ENCODE data around the gene MACC1.

Gene MACC1

GRCh38 chr7:20229646-20230500 lies 12.7 kb upstream of the MACC1 start:
- no peak for DNase-seq (ENCODE audit: low spot score)

DNA sequence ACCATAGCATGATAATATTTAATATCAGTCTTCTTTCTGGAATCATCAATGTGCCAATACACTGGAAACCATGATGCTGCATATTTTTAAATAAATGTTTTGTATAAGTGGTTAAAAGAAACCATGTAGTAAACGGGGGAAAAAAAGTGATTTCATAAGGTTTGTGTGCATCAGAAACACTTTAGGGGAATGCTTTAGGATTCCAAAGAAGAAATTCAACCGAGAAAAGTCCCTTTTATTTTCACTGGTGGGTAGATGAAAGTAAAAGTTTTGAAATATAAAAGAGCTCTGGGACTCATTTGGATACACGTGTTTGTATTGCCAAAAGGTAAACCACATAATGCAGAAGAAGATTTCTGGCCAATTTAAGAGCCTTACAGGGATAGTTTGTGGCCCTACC lies 11.9 kb upstream of the MACC1 start:
- no peak for DNase-seq (ENCODE audit: low spot score)

DNA sequence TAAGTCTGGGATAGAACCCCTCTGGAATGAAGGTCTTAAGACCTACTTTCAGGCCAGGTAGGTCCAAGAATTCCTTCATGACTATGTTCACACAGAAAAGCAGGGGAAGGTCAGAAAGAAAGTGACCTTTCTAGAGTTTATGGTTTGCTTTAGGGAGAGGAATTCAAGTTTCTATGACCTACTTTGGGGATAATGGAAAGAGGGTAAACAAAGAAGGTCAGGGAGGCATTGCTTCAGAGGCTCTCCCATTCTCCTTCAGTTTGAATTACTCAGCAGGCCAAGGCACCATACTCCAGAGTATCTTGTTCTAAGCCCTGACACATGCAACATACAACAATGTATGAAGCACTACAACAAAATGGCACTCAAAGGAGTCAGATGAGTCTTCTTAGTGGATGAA lies 11.5 kb upstream of the MACC1 start:
- no peak for DNase-seq (ENCODE audit: low spot score)

GRCh38 chr7:20227291-20227795 lies 10.2 kb upstream of the MACC1 start:
- DNase-seq (ENCODE audit: low spot score): no peak

- DNase-seq (ENCODE audit: low spot score): no peak
Measured at GRCh38 chr7:20226860-20227259, 9.7 kb upstream of the MACC1 start.

- DNase-seq (ENCODE audit: low spot score): no peak
Measured at GRCh38 chr7:20225384-20225783, 8.2 kb upstream of the MACC1 start.

DNA sequence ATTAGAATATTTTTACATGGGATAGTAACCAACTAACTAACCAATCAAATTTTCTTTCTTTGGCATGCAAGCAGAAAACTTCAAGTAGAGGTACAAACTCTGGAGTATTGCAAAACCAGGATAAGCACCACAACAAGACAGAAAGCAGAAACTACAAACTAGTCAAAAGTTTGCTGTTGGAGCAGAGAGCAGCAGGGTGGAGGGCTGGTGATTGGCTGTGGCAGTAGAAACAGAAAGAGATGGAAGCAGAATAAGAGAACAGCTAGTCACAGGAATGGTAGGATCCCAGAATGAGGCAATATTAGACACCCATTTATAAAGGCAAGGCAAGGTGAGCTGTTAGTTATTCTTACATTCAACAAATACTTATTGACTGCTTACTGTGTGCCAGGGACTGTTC lies 6.8 kb upstream of the MACC1 start:
- no peak for DNase-seq (ENCODE audit: low spot score)

DNA sequence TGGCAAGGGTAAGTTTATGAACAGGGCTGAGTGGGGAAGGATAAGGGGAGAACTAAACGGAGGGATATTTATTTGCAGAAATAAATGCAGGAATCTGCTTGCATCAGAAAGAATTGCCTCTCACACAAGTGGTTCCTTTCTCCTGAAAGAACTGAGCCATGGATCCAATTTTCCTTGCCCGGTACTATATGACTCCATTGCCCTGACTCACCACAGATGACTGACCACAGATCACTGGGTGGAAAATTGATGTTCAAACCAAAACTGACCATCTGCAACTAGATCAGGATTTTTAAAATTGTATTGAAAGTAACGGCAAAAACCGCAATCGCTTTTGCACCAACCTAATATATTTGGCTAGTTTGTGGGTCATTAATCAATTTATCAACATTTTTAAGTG lies 6.2 kb upstream of the MACC1 start:
- no peak for DNase-seq (ENCODE audit: low spot score)

DNA sequence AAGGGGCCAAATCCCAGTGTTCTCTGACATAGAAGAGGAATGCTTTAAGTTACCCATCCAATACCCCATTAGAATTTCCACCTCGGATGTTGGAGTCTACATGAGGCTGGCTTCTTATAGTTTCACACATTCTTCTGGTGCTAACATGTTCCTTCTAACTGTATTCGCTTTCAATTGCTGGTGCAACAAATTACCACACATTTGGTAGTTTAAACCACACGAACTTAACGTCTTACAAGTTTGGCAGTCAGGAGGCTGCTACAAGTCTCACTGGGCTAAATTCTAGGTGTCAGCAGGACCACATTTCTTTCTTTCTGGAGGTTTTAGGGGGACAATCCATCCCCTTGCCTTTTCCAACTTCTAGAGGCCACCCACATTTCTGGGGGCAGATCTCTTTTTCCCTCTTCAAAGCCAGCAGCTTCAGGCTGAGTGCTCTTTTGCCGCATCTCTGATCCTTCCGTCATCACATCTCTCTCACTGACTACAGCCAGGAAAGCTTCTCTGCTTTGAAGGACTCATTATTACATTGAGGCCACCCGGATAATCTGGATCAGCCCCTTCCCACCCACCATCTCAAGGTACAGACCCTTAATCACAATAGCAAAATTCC lies 5.1 kb upstream of the MACC1 start:
- DNase-seq (ENCODE audit: low spot score): no peak

DNA sequence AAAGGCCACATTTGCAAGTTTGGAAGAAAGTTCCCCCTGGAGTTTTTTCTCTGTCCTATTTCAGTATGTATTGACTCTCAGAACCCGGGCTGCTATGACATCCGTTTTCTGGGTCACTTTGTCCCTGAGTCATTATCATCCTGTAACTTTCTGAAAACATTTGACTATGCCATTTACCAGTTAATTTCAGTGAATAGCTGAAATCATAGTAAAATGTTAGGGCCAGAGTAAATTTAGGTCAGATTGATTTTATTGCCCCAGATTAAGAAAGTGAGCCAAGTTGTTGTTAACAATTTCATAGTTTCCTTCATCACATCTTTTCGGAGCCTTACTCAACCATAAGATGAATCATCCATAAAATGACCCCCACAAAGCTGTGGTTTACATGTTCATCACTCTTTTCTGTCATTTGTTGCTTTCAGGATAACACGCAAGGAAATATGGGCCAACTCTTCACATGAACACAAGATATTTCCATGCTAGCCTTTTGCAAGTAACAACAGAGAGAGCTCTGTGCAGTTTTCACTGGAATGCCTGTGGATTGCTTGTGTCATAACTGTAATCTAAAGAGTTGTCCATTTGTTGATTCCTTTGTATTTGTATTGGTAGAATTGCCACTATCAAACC lies 3.9 kb upstream of the MACC1 start:
- no peak for DNase-seq (ENCODE audit: low spot score)

- DNase-seq (ENCODE audit: low spot score): no peak
Measured at GRCh38 chr7:20220293-20220761, 3.1 kb upstream of the MACC1 start.

GRCh38 chr7:20219446-20220292 lies 2.5 kb upstream of the MACC1 start:
- no peak for DNase-seq (ENCODE audit: low spot score)

DNA sequence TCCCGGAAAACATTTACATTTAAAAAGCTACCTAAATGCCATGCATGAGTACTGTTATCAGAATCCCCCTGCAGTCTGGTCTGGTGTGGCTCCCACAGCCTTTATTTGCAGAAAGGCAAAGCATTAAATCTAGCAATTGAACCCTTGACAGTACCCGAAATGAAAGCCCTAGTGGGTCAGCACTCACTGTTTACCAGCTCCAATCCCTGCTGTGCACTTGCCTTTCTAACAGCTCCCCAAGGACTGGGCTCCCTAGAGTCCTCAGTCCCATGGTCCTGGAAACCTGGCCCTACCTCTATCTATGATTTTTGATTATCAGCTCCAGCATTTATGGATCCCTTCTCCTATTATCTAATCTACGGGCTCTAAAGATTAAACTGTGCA lies 1.9 kb upstream of the MACC1 start:
- no peak for DNase-seq (ENCODE audit: low spot score)

- no peak for DNase-seq (ENCODE audit: low spot score)
Measured at GRCh38 chr7:20218279-20218678, 1.1 kb upstream of the MACC1 start.

DNA sequence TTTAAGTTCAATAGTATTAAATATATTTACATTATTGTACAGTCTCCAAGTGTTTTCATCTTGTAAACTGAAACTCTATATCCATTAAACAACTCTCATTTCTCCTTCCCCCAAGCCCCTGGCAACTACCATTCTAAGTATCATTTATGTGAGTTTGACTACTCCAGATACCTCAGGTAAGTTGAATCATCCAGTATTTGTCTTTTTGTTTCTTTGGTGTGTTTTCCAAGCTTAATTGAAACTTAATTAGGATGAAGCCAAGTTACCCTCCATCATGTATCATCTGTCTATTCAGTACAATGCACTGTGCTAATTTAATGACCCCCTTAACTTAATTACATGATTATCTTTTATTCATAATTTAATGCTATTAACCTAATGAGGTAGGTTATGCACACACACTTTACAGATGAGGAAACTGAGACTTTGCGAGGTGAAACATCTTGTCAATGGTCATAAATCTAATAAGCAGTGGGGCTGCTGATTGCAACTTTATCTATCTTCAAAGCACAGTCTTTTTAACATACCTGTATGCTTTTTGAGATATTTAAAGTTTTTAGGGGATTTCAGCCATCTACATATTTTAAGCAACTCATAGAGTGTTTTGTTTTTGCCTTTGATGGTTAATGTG lies 663 bp downstream of the MACC1 start:
- no peak for DNase-seq (ENCODE audit: low spot score)

DNA sequence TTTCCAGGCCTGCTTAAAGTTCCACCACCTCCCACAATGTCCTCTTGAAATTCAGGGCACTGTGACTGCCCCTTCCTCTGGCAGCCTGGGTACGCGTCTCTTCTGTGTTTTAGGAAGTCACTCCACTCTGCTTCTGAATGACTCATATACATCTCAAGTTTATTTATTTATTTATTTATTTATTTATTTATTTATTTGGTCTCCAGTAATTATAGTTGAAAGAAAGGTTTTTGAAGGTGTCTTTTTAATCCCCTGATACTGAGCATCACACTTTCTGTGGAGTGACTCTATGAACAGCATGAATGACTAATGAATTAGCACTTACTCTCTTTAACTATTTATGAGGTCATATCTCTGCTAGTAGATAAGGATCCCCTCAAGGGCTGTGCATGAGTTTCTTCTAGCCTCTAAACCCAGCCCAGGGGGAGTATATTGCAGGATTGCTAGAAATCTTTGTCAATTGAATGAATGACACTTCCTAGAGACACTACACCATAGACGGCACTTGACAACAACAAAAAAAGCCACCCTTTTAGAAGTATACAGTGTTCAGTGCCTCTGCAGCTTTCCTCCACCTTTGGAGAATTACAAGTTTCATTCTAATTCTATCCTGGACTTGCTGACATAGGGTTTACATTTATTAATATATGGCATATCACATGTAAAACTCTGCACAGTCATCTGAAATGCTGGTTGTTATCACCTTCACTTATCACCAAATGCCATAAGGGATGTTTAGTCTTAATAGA lies 2.1 kb downstream of the MACC1 start:
- no peak for DNase-seq (ENCODE audit: low spot score)

- DNase-seq (ENCODE audit: low spot score): no peak
Measured at GRCh38 chr7:20214132-20214531, 3.1 kb downstream of the MACC1 start.

- DNase-seq (ENCODE audit: low spot score): no peak
Measured at GRCh38 chr7:20213378-20213777, 3.8 kb downstream of the MACC1 start.

DNA sequence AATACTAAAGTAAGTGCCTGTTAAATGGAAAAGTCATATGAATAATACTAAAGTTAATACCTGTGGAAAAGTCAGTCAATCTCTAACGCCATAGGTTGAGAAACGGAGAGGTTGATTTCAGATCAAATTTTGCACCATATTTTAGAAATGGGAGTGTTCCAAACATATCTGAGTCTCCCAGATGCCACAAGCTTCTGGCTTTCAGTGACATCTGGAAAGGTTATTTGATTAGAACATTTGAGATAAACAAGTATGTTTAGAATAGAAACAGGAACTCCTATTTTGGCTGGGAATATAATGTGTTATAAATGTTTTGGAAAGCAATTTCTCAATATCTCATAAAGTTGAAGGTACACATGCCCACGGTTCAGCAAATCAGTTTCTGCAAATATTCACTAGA lies 5.8 kb downstream of the MACC1 start:
- no peak for DNase-seq (ENCODE audit: low spot score)

GRCh38 chr7:20208651-20209307 lies 8.4 kb downstream of the MACC1 start:
- DNase-seq (ENCODE audit: low spot score): no peak

All from D341Med (cell line).